HFF-Myc (cell line): ENCODE data around the gene ZNF26.
"Not testable (repeated sequence)": the region's sequence is repeated elsewhere in the genome, so short reads cannot be mapped to it uniquely, and the experiment has no call there.

ENCODE experiments used
- DNase-seq: peaks from one replicate; pipeline ENCODE4 v3.0.0-alpha.2; 2011; ENCODE audit warnings: low read depth; ENCODE audit errors: extremely low read depth
- H3K4me3 ChIP-seq: replicated peaks from 2 replicates; pipeline ENCODE4 v1.5.1; 2011; ENCODE audit warnings: low read depth, mild to moderate bottlenecking, control low read depth, low read length
- CTCF ChIP-seq: IDR thresholded peaks from 2 replicates; pipeline ENCODE4 v1.5.1; 2012; ENCODE audit warnings: mild to moderate bottlenecking, low read depth, low read length, control low read depth; ENCODE audit errors: missing control alignments

ZNF26 gene

GRCh38 chr12:132986001-132986884 is at the start of gene ZNF26:
Gene ZNF26, plus strand, starts transcription at chr12:132986367. Its CDS starts 474 bp downstream, at chr12:132986841.
- DNase-seq = peak; percentile 74
- peak within 1 kb of the TSS; percentile 94 for H3K4me3 ChIP-seq
- no peak for TF ChIP-seq CTCF

- not testable (repeated sequence) for H3K4me3 ChIP-seq, DNase-seq
These were observed 49.2 kb upstream of the ZNF26 start for GRCh38 chr12:132936921-132937320.

- no peak for TF ChIP-seq CTCF
- no peak for DNase-seq
- no peak overlapping the region for H3K4me3 ChIP-seq
These were observed 48.7 kb upstream of the ZNF26 start for GRCh38 chr12:132937476-132937875.

- DNase-seq, H3K4me3 ChIP-seq: not testable (repeated sequence)
These were observed 47.4 kb upstream of the ZNF26 start for GRCh38 chr12:132938807-132939206.

- TF ChIP-seq CTCF = no peak
- no peak overlapping the region for H3K4me3 ChIP-seq
- no peak for DNase-seq
These were observed 46.0 kb upstream of the ZNF26 start for GRCh38 chr12:132940071-132940719.

- no peak for DNase-seq
- no peak for TF ChIP-seq CTCF
- no peak overlapping the region for H3K4me3 ChIP-seq
These were observed 44.7 kb upstream of the ZNF26 start for GRCh38 chr12:132941336-132941954.

GRCh38 chr12:132942611-132943010 is 43.6 kb upstream of the ZNF26 start:
- H3K4me3 ChIP-seq = no peak overlapping the region
- no peak for TF ChIP-seq CTCF

More at GRCh38 chr12:132942611-132943010, 43.6 kb upstream of the ZNF26 start:
- no peak for DNase-seq
